ENCODE data around the gene PREX1.

The PREX1 gene

DNA sequence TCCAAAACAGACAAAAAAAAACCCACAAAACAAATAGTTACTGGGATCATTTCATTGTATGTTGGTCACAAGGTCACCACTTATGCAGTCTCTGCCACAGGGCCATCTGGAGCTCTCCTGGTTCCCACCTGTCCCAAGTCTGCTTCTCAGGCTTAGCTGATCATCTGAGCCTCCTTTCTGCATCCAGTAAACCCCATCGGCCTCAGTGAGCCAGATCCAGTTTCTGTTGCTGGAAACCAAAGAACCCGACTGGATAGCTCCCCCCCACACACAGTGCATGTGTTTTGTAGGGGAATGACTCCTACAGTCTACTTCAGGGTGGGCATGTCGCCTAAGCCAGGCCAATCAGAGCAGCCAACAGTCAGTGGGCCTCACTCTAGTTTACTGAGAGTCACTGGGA is 233.3 kb downstream of the PREX1 start:
- Histone ChIP-seq H3K4me3 (replicated peaks; ENCODE audit: insufficient read depth, low read length) (no peak overlapping the region), H3K27ac (replicated peaks) (no peak overlapping the region), H3K27me3 (ENCODE audit: insufficient read depth, poor library complexity, severe bottlenecking) (no peaks in the 10 kb centered on the region)
- TF ChIP-seq GABPA (IDR thresholded peaks at IDR 0.05; ENCODE audit: low read depth) (no peak), POLR2AphosphoS5 (IDR thresholded peaks at IDR 0.05; ENCODE audit: low read depth) (no peak), SPI1 (IDR thresholded peaks at IDR 0.05; ENCODE audit: borderline replicate concordance, low read depth) (no peak)
- TF ChIP-seq, protein P1, sequence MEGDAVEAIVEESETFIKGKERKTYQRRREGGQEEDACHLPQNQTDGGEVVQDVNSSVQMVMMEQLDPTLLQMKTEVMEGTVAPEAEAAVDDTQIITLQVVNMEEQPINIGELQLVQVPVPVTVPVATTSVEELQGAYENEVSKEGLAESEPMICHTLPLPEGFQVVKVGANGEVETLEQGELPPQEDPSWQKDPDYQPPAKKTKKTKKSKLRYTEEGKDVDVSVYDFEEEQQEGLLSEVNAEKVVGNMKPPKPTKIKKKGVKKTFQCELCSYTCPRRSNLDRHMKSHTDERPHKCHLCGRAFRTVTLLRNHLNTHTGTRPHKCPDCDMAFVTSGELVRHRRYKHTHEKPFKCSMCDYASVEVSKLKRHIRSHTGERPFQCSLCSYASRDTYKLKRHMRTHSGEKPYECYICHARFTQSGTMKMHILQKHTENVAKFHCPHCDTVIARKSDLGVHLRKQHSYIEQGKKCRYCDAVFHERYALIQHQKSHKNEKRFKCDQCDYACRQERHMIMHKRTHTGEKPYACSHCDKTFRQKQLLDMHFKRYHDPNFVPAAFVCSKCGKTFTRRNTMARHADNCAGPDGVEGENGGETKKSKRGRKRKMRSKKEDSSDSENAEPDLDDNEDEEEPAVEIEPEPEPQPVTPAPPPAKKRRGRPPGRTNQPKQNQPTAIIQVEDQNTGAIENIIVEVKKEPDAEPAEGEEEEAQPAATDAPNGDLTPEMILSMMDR (IDR thresholded peaks at IDR 0.05; ENCODE audit: insufficient read depth, low read length) = no peak
- TF ChIP-seq, protein P2, sequence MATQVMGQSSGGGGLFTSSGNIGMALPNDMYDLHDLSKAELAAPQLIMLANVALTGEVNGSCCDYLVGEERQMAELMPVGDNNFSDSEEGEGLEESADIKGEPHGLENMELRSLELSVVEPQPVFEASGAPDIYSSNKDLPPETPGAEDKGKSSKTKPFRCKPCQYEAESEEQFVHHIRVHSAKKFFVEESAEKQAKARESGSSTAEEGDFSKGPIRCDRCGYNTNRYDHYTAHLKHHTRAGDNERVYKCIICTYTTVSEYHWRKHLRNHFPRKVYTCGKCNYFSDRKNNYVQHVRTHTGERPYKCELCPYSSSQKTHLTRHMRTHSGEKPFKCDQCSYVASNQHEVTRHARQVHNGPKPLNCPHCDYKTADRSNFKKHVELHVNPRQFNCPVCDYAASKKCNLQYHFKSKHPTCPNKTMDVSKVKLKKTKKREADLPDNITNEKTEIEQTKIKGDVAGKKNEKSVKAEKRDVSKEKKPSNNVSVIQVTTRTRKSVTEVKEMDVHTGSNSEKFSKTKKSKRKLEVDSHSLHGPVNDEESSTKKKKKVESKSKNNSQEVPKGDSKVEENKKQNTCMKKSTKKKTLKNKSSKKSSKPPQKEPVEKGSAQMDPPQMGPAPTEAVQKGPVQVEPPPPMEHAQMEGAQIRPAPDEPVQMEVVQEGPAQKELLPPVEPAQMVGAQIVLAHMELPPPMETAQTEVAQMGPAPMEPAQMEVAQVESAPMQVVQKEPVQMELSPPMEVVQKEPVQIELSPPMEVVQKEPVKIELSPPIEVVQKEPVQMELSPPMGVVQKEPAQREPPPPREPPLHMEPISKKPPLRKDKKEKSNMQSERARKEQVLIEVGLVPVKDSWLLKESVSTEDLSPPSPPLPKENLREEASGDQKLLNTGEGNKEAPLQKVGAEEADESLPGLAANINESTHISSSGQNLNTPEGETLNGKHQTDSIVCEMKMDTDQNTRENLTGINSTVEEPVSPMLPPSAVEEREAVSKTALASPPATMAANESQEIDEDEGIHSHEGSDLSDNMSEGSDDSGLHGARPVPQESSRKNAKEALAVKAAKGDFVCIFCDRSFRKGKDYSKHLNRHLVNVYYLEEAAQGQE (IDR thresholded peaks at IDR 0.05; ENCODE audit: insufficient replicate concordance, low read depth) = no peak
- DNase-seq (ENCODE audit: low read depth in 1 of 2, low spot score in 1 of 2) = no peak

DNA sequence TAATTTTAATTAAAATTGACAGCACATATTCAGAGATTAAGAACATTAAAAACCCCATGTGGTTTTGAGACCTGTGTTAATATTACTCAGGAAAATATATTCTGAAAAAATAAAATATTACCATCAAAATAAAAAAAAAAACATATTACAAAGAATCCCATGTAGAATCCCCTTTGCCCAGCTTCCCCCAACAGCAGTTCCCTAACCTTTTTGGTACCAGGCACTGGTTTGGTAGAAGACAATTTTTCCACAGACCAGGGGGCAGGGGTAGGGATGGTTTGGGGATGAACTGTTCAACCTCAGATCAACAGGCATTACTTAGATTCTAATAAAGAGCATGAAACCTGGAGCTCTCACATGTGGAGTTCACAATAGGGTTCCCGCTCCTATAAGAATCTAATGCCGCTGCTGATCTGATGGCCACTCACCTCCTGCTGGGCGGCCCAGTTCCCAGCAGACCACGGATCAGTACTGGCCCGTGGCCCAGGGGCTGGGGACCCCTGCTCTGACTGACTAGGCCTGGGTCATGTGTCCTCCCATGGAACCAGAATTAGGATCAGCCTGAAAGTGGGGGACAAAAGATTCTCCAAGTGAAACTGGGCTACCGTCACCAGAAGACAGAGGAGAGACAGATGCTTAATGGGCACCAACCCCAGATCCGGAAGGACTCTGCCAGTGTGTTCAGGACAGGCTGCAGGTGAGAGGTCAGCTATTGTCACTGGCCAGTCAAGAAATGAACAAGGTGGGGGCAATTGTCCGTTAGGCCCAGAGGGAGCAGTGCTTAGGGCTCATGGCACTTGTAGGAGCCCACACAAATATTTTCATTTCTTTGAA is 235.5 kb downstream of the PREX1 start:
- Histone ChIP-seq H3K27ac (replicated peaks) (no peak overlapping the region), H3K27me3 (ENCODE audit: insufficient read depth, poor library complexity, severe bottlenecking) (no peaks in the 10 kb centered on the region), H3K4me3 (replicated peaks; ENCODE audit: insufficient read depth, low read length) (no peak overlapping the region)
- no peak for TF ChIP-seq POLR2AphosphoS5 (IDR thresholded peaks at IDR 0.05; ENCODE audit: low read depth)
- DNase-seq (ENCODE audit: low read depth in 1 of 2, low spot score in 1 of 2) = no peak

DNA sequence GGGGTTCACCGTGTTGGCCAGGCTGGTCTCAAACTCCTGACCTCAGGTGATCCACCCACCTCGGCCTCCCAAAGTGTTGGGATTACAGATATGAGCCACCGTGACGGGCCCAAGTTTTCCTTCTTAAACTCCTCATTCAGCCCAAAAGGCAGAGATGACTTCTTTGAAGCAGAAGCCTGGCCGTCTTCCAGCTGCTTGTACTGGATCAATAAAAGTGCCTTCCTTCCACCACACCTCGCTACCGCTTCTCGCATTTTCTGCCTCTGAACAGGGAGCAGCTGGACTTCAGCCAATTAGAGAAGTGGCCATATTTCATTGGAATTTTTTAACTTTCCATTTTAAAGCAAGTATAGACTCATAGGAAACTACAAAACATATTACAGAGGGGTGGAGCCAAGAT is 241.1 kb downstream of the PREX1 start:
- Histone ChIP-seq H3K4me3 (replicated peaks; ENCODE audit: insufficient read depth, low read length) (no peak overlapping the region), H3K27ac (replicated peaks) (no peak overlapping the region), H3K27me3 (ENCODE audit: insufficient read depth, poor library complexity, severe bottlenecking) (no peaks in the 10 kb centered on the region)
- TF ChIP-seq SPI1 (IDR thresholded peaks at IDR 0.05; ENCODE audit: borderline replicate concordance, low read depth) (no peak), POLR2AphosphoS5 (IDR thresholded peaks at IDR 0.05; ENCODE audit: low read depth) (no peak), GABPA (IDR thresholded peaks at IDR 0.05; ENCODE audit: low read depth) (no peak)
- TF ChIP-seq, protein P2 (IDR thresholded peaks at IDR 0.05; ENCODE audit: insufficient replicate concordance, low read depth) = no peak
- TF ChIP-seq, protein P1 (IDR thresholded peaks at IDR 0.05; ENCODE audit: insufficient read depth, low read length) = no peak
- DNase-seq (ENCODE audit: low read depth in 1 of 2, low spot score in 1 of 2) = no peak

DNA sequence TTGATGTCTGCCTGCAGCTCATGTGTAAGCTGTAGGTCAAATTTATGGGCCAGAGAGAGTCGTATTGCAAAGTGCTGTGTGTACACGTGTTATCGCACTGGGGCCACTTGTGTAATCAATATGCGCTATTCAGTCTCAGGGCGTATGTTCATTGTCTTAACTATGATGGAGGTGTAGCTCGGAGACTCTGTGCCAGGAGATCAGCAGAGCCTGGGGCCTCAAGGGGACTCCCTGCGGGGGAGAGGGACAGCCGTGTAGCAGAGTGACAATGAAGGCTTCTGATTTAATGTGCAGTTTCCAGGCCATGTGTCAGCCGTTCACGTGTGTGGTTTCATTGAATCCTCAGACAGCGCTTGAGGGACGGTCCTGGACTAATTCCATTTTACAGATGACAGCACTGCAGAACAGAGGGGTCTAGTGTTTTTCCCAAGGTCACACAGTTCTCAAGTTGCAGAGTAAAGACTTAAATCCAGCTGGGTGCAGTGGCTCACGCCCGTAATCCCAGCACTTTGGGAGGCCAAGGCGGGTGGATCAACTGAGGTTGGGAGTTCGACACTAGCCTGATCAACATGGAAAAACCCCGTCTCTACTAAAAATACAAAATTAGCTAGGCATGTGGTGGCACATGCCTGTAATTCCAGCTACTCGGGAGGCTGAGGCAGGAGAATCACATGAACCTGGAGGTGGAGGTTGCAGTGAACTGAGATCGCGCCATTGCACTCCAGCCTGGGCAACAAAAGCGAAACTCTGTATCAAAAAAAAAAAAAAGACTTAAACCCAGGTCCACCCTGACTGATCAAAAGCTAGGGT is 242.5 kb downstream of the PREX1 start:
- no peak overlapping the region for H3K27ac ChIP-seq (replicated peaks)
- H3K27me3 ChIP-seq (ENCODE audit: insufficient read depth, poor library complexity, severe bottlenecking) = no peaks in the 10 kb centered on the region
- H3K4me3 ChIP-seq (replicated peaks; ENCODE audit: insufficient read depth, low read length) = no peak overlapping the region
- no peak for DNase-seq (ENCODE audit: low read depth in 1 of 2, low spot score in 1 of 2)
- TF ChIP-seq, protein P2 (IDR thresholded peaks at IDR 0.05; ENCODE audit: insufficient replicate concordance, low read depth) = no peak
- TF ChIP-seq, protein P1 (IDR thresholded peaks at IDR 0.05; ENCODE audit: insufficient read depth, low read length) = no peak
- no peak for TF ChIP-seq GABPA (IDR thresholded peaks at IDR 0.05; ENCODE audit: low read depth)

All from HL-60 (cell line).